Panc1 (cell line): Measurements from ENCODE around the gene PAPOLB. TPM values are rescaled to one million over a fixed set of nuclear protein-coding genes. Genes with fewer than 3 reads are reported as not detected.

Experiments used
- ATAC-seq: fragments of 200-7000 bp; cut with Tn5 transposase; 2 replicates; pipeline ENCODE4 v1.9.1; 2020; ENCODE audit warnings: mild to moderate bottlenecking, moderate library complexity
- BruUV-seq: library from RNA; stranded (reverse); fragments of 400-500 nt; replicated peaks from 2 replicates; lab custom pipeline; 2021; lab: Mats Ljungman, UMichigan
- CTCF ChIA-PET: fragments of 300-600 bp; sonication (Branson Sonifier 250); formaldehyde crosslinking; loops from one replicate; lab custom pipeline; 2022; ENCODE audit warnings: antibody characterized with exemption; lab: Charles Lee
- POLR2A ChIA-PET: fragments of 300-600 bp; sonication (Branson Sonifier 250); formaldehyde crosslinking; loops from one replicate; lab custom pipeline; 2022; ENCODE audit warnings: antibody characterized with exemption; lab: Charles Lee
- DNase-seq: peaks from one replicate; pipeline ENCODE4 v3.0.0-alpha.2; 2010; ENCODE audit warnings: low read depth, low spot score
- H3K27ac ChIP-seq: 2 replicates; pipeline ENCODE4 v1.5.1; 2011; ENCODE audit warnings: mild to moderate bottlenecking, low read length, inconsistent platforms
- H3K27me3 ChIP-seq: fragments of 200-500 bp; sonication (Bioruptor generic); 2 replicates; pipeline ENCODE4 v1.6.0; 2014; ENCODE audit warnings: low read length, inconsistent platforms; ENCODE audit not compliant: control insufficient read depth, insufficient read depth
- H3K36me3 ChIP-seq: fragments of 200-500 bp; sonication (Bioruptor generic); 2 replicates; pipeline ENCODE4 v1.5.1; 2014; ENCODE audit warnings: inconsistent platforms, mild to moderate bottlenecking, low read length, moderate library complexity; ENCODE audit not compliant: control insufficient read depth, insufficient read depth
- H3K4me1 ChIP-seq: 2 replicates; pipeline ENCODE4 v1.5.1; 2011; ENCODE audit warnings: inconsistent platforms, mild to moderate bottlenecking, low read length, moderate library complexity; ENCODE audit not compliant: control insufficient read depth, insufficient read depth
- H3K4me3 ChIP-seq, 2 experiments: 2 replicates each; pipeline ENCODE4 v1.5.1; 2011 to 2012; ENCODE audit warnings: low read depth in 2 of 2, low read length in 2 of 2, mild to moderate bottlenecking in 2 of 2, inconsistent platforms in 1 of 2, moderate library complexity in 1 of 2
- H3K9me3 ChIP-seq: fragments of 200-500 bp; sonication (Bioruptor generic); 2 replicates; pipeline ENCODE4 v1.5.1; 2014; ENCODE audit warnings: low read depth, mild to moderate bottlenecking, inconsistent platforms, low read length, moderate library complexity; ENCODE audit not compliant: control insufficient read depth, insufficient read depth
- CTCF ChIP-seq: fragments of 450-650 bp; IDR thresholded peaks from 2 replicates; pipeline ENCODE4 v1.5.1; 2017; ENCODE audit warnings: mild to moderate bottlenecking
- POLR2AphosphoS5 ChIP-seq: IDR thresholded peaks from 2 replicates; pipeline ENCODE4 v1.6.1; 2012; ENCODE audit warnings: mild to moderate bottlenecking, low read depth, low read length, moderate library complexity
- REST ChIP-seq, 2 experiments: IDR thresholded peaks; 2 replicates each; pipeline ENCODE4 v1.6.1; 2011 to 2012; ENCODE audit warnings: low read depth in 2 of 2, control low read depth in 1 of 2, low read length in 1 of 2, mild to moderate bottlenecking in 1 of 2, moderate library complexity in 1 of 2; ENCODE audit not compliant: insufficient read depth in 1 of 2
- SIN3A ChIP-seq: IDR thresholded peaks from 2 replicates; pipeline ENCODE4 v1.6.1; 2012; ENCODE audit warnings: low read depth, mild to moderate bottlenecking, low read length, moderate library complexity, borderline replicate concordance; ENCODE audit not compliant: insufficient read depth
- TCF7L2 ChIP-seq: IDR thresholded peaks from 2 replicates; pipeline ENCODE4 v1.6.1; 2011; ENCODE audit warnings: mild to moderate bottlenecking, low read depth, low read length, inconsistent platforms
- in situ Hi-C: cut with HindIII; loops from 2 replicates; pipeline ENCODE4 v1.10.0; 2016; ENCODE audit warnings: low sequenced_read_pairs, low pct_unique_long_range_greater_than_20kb
- intact Hi-C: fragments of 100-400 bp; cut with micrococcal nuclease; formaldehyde crosslinking; loops from one replicate; pipeline ENCODE4 v1.10.0; 2022; ENCODE audit not compliant: unreplicated experiment
- total RNA-seq: library from RNA; stranded (reverse); gene quantifications from one replicate; pipeline ENCODE4 v1.2.1, GENCODE V29; 2021; ENCODE audit not compliant: unreplicated experiment

Gene PAPOLB
- total RNA-seq, 1 experiment from 2014 or later: not detected

GRCh38 chr7:4842319-4843064 is 19.3 kb downstream of the PAPOLB start:
- H3K27ac ChIP-seq: no peak overlapping the region
- CTCF ChIA-PET: no interaction called here
- ATAC-seq: peak; percentile 43; the same call in 1 of the 2 replicates
- no peak for TF ChIP-seq TCF7L2
- no peak for TF ChIP-seq CTCF
- no peak for TF ChIP-seq POLR2AphosphoS5
- TF ChIP-seq REST (IDR thresholded peaks at IDR 0.05; ENCODE audit: insufficient read depth in 1 of 2, low read depth in 2 of 2, low read length in 1 of 2): no peak
- TF ChIP-seq SIN3A: no peak
- H3K9me3 ChIP-seq: no peaks in the 10 kb centered on the region
- intact Hi-C loops: no loop called here
- DNase-seq: no peak
- no peak overlapping the region for H3K4me3 ChIP-seq
- H3K36me3 ChIP-seq: no peaks in the 10 kb centered on the region
- 0 out of 2 replicates have a peak, but pooled peaks cover 3% of the 10 kb centered on the region for H3K27me3 ChIP-seq
- POLR2A ChIA-PET: no interaction called here
- 0 out of 2 replicates have a peak, but pooled peaks cover 3% of the 10 kb centered on the region for H3K4me1 ChIP-seq
- no TSS peak for BruUV-seq
- in situ Hi-C loops: no loop called here

- intact Hi-C loops (no loop called here), in situ Hi-C loops (no loop called here)
- 0 out of 2 replicates have a peak, but pooled peaks cover 3% of the 10 kb centered on the region for H3K27me3 ChIP-seq
- ChIA-PET POLR2A (no interaction called here), CTCF (interaction anchor here (0.7 kb wide), 1 partner anchor 242 kb away, joined by 3 read pairs; no protein-coding TSS in a partner anchor)
- H3K4me3 ChIP-seq: no peak overlapping the region
- no peak overlapping the region for H3K27ac ChIP-seq
- TF ChIP-seq TCF7L2 (no peak), REST (IDR thresholded peaks at IDR 0.05; ENCODE audit: insufficient read depth in 1 of 2, low read depth in 2 of 2, low read length in 1 of 2) (no peak), POLR2AphosphoS5 (no peak), CTCF (no peak), SIN3A (no peak)
- DNase-seq (no peak), ATAC-seq (no peak)
- no TSS peak for BruUV-seq
- 0 out of 2 replicates have a peak, but pooled peaks cover 3% of the 10 kb centered on the region for H3K4me1 ChIP-seq
- H3K9me3 ChIP-seq: no peaks in the 10 kb centered on the region
- H3K36me3 ChIP-seq: no peaks in the 10 kb centered on the region
Measured at GRCh38 chr7:4841836-4842235, 20.0 kb downstream of the PAPOLB start.
